DMS79 (cell line): Measurements from ENCODE around the gene PLD4.

ENCODE experiments used
- DNase-seq: peaks from one replicate; lab custom pipeline; 2025; lab: John Stamatoyannopoulos, UW

PLD4 gene

GRCh38 chr14:104928391-104929133, 3.9 kb downstream of the PLD4 start:
- no peak for DNase-seq

GRCh38 chr14:104929268-104930230, 4.9 kb downstream of the PLD4 start:
- no peak for DNase-seq

GRCh38 chr14:104930526-104931303, 6.0 kb downstream of the PLD4 start:
- no peak for DNase-seq

DNA sequence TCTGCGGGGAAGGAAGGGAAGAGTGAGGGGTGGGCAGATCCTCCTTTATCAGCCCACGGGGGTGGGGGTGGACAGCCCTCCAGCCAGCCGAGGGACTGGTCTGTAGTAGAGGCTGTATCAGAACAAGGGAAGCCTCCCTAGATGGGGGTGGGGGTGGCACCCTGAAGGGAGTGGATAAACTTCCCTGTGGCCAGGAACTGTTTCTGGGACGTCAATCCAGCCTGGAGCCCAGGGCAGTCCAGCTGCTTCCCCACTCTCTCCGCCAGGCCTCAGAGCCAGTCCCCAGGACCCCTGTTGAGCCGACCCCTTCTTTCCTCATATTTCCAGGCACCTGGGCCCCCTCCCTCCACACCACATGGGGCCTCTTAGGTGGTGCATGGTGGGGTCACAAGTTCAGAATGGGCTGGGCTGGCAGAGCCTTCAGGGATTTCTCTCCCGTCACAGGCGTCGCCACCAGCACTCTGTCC, 6.7 kb downstream of the PLD4 start:
- no peak for DNase-seq

DNA sequence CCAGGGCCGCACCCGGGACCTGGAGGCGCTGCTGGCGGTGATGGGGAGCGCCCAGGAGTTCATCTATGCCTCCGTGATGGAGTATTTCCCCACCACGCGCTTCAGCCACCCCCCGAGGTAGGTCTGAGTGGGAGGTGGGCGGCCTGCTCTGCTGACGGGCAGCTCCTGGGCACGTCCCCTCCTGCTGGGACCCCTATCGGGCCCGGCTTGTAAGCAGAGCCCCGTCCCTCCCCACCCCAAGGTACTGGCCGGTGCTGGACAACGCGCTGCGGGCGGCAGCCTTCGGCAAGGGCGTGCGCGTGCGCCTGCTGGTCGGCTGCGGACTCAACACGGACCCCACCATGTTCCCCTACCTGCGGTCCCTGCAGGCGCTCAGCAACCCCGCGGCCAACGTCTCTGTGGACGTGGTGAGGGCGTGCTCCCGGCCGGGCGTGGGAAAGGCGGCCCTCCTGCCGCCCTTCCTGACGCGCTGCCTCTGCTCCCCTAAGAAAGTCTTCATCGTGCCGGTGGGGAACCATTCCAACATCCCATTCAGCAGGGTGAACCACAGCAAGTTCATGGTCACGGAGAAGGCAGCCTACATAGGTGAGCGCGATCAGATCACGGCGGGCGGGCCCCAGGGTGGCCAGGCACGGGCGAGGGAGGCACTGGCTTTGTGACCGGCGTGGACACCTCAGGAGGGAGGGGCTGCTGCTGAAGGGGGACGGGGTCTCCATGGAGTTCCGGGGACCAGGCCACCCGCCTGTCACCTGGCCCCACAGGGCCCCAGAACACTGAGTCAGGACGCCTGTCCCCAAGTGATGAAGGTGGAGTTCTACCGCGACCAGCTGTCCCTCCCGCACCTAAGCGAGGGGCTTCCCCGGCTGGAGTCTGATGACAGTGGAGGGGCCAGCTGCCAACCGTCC, 7.3 kb downstream of the PLD4 start:
- no peak for DNase-seq

- peak; percentile 62 for DNase-seq
These were observed 8.3 kb downstream of the PLD4 start for GRCh38 chr14:104932676-104933631.

DNA sequence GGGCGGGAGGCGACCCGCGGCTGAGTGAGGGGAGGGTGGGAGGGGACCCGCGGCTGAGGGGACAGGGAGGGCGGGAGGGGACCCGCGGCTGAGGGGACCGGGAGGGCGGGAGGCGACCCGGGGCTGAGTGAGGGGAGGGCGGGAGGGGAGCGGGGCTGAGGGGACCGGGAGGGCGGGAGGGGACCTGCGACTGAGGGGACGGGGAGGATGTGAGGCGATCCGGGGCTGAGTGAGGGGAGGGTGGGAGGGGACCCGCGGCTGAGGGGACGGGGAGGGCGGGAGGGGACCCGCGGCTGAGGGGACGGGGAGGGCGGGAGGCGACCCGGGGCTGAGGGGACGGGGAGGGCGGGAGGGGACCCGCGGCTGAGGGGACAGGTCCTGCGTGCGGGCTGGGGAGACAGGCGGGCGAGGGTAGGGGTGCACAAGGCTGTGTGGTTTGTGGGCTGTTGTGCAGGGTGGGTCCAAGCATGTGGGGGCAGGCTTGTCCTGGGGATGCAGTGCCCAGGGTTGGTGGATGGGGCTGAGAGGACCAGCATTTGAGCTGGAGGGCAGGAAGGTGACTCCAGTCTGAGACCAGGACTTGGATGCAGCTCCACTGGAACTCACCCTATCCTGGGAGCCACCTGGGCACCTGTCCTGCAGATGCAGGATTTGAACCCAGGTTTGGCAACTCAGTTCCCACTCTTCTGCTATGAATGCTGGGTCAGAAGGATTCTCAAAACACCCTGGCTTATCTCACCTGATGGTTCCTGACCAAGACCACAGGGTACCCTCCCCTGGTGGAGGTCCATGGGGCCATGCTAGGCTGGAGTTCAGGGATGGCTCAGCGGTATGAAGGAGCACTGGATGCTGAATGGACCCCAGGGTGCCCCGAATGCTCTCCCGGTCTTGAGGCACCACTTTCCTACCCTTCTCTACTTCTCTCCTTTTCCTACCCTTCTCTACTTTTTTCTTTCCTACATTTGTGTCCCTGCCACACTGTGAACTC, 9.4 kb downstream of the PLD4 start:
- DNase-seq = no peak

DNA sequence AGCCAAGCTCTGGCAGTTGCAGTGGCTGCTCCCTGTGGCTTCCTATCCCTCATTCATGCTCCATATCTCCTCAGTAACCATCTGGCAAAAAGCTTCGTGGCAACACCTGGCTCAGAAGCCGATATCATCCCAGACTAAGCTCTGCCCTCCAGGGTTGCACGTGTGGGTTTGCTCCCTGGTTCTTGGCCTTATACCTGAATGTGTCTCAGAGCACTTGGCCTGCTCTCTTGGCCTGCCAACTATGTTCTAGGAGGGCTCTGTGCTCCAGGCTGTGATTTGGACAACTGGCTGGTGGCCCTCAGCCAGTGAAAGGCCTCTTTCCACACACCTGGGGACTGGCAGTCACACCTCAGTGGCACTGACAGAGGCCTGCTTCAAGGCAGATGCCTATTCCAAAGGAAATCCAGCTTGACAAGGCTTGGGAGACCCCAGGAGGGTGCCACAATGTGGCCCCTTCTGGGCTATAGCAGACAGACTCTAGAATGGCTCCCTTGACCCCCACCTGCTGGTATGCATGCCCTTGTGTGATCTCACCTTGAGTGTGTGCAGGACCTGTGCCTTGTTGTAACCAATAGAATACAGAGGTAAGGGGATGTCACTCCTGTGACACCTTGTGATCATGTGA, 10.5 kb downstream of the PLD4 start:
- DNase-seq = peak; percentile 89

DNA sequence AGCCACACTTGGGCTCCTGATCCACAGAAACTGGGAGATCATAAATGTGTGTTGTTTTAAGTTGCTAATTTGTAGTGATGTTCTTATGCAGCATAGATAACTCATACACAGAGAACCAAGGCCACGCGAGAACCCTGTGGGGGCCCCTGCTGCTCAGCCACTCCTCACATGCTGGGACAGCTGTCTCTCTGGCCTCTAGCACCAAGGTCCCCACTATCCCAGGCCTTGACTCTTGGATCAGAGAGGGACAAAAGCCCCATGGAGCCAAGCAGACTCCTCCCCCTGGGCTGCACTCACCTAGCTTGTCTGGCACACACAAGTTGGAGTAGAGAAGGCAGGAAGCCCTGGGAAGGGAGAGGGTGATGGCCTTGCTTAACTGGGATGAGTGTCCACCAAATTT, 11.3 kb downstream of the PLD4 start:
- DNase-seq = no peak

- DNase-seq = no peak
These were observed 11.9 kb downstream of the PLD4 start for GRCh38 chr14:104936361-104937155.

GRCh38 chr14:104937161-104937560, 12.5 kb downstream of the PLD4 start:
- DNase-seq = no peak

DNA sequence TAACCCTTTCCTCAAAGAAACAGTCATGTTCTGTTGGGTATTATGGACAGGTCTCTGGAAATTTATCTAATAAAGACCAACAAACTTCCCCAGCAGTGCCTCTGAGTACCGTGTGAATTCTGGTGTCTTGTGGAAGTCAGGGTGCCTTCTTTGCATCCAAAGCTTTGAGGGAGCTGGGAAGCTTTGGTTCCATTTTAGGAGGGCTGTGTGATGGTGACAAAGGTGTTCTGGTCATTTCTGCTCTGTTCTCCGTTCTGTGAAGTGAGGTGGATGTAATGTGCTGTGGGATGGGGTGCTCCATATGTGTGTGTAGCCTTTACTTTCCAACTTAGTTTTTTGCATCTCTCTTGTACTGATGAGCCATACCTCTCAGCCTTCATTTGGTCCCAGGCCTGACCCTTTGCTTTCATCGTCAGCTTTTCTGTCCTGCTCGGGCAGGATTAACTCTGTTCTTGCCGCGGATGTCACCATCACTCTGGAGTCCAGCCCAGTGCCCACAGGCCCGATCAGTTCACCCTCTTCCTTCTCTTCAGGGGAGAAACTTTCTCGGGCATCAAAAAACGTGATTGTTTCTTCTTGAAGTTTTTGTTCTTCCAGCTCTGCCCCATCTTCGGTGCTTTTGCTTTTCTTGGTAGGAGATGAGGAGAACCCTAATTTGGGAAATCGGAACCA, 13.2 kb downstream of the PLD4 start:
- DNase-seq = no peak

DNA sequence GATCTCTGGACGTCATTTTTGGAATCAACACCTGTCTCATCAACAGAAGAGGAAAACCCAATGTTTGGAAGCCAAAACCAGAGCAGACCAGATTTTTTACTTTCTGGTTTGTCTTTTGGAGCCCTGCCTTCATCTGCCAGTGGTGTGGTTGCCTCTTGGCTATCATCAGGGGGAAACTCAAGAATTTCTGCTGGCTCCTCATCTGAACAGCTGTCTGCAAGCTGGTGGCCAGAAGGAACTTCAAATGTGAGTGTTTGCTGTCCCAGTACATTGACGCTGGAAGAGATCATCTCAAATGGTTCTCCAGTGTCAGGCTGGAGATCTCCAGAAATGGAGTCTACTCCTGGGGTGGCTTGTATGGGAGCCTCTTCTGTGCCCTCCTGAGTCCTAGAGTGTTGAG, 13.8 kb downstream of the PLD4 start:
- peak; percentile 37 for DNase-seq

- no peak for DNase-seq
These were observed 14.3 kb downstream of the PLD4 start for GRCh38 chr14:104938960-104939359.

DNA sequence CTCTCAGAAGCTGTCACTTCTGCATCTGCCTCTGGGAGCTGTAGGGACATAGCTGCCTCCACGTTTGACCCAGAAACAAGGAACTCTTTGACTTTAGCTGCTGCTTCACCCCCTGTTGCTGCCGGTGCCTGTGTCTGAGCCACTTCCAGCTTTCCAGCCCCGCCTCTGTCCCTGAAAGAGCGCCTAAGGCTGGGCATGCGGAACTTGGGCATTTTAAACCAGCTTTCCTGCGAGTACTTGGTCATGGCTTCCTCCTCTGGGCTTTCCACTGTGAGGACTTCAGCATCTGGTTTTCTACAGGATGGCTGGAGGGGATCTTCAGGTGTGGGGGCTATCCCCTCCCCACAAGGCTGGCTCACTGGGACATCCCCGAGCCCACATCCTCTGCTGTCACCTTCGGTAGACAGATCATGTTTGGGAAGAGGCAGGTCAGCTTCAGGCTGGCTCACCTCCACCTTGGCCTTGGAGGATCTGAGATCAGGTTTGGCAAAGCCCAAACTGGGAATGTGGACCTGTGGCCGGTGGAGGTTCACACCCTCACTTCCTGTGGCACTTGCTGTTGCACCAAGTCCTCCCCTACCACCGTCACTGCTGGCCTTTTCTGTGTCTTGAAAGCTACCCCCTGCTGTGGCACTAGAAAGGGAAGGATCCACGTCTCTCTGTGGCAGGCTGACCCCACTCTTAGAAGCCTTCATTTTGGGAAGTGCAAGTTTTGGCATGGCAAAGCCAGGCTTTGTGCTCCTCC, 15.2 kb downstream of the PLD4 start:
- no peak for DNase-seq

DNA sequence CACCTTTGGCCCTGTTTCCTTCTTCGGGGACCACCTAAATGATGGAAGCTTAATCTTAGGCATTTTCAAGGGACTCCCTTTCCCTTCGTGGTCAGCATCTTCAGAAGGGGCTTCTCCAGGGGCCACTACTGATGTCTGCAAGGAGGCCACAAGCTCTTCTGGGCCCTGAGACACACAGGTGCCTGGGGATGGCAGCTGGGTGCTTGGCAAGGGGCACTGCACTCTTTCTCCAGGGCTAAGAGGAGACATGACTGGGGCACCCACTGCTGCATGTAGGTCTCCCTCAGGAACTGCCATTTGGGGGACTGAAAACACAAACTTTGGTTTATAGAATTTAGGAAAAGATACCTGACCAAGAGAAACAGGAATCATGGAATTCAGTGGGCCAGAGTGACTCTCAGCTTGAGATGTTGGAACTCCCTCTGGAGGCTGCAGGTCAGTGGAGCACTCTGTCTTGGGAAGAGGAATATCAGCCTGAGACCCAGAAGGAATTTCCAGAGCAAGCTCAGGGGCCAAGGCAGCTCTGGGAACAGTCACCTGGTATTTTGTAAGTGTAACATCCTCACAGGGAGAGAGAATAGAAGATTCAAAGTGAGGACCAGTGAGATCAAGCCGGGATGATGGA, 16.0 kb downstream of the PLD4 start:
- no peak for DNase-seq
